ENCODE results near the gene PDSS1.
"Not testable (repeated sequence)": the region's sequence is repeated elsewhere in the genome, so short reads cannot be mapped to it uniquely, and the experiment has no call there.

Gene PDSS1

GRCh38 chr10:26741368-26741767, 43.9 kb downstream of the PDSS1 start:
- no peak for DNase-seq

- no peak for DNase-seq
Observed at GRCh38 chr10:26743091-26743490, 45.6 kb downstream of the PDSS1 start.

GRCh38 chr10:26743841-26744240, 46.3 kb downstream of the PDSS1 start:
- no peak for DNase-seq

GRCh38 chr10:26746061-26746460, 48.6 kb downstream of the PDSS1 start:
- no peak for DNase-seq

- no peak for DNase-seq
Observed at GRCh38 chr10:26755443-26755903, 58.0 kb downstream of the PDSS1 start.

GRCh38 chr10:26759008-26759407, 61.5 kb downstream of the PDSS1 start:
- DNase-seq = no peak

GRCh38 chr10:26765549-26765948, 68.0 kb downstream of the PDSS1 start:
- no peak for DNase-seq

- DNase-seq = no peak
Observed at GRCh38 chr10:26770069-26770468, 72.6 kb downstream of the PDSS1 start.

GRCh38 chr10:26773633-26774032, 76.1 kb downstream of the PDSS1 start:
- no peak for DNase-seq

GRCh38 chr10:26776258-26776657, 78.8 kb downstream of the PDSS1 start:
- no peak for DNase-seq

- DNase-seq = no peak
Observed at GRCh38 chr10:26777686-26778085, 80.2 kb downstream of the PDSS1 start.

- no peak for DNase-seq
Observed at GRCh38 chr10:26779176-26779860, 81.8 kb downstream of the PDSS1 start.

GRCh38 chr10:26780106-26780792, 82.7 kb downstream of the PDSS1 start:
- no peak for DNase-seq

- DNase-seq = no peak
Observed at GRCh38 chr10:26780793-26781601, 83.5 kb downstream of the PDSS1 start.

- no peak for DNase-seq
Observed at GRCh38 chr10:26781797-26782196, 84.3 kb downstream of the PDSS1 start.

GRCh38 chr10:26787362-26787761, 89.9 kb downstream of the PDSS1 start:
- no peak for DNase-seq

- DNase-seq = not testable (repeated sequence)
Observed at GRCh38 chr10:26789779-26790178, 92.3 kb downstream of the PDSS1 start.

GRCh38 chr10:26790221-26790995, 92.9 kb downstream of the PDSS1 start:
- DNase-seq = no peak

GRCh38 chr10:26792758-26793495, 95.4 kb downstream of the PDSS1 start:
- no peak for DNase-seq

All from stimulated activated naive CD4-positive, alpha-beta T cell treated with Interleukin-2 at 50 U/mL for 16 hours (primary cell).